Endometrial microvascular endothelial cells (primary cell): ENCODE results near the gene MGLL. TPM values are rescaled to one million over a fixed set of nuclear protein-coding genes. Genes with fewer than 3 reads are reported as not detected.

Experiments used
- in situ Hi-C: cut with HindIII; loops from 2 replicates; pipeline ENCODE4 v1.10.0; 2017; ENCODE audit warnings: low sequenced_read_pairs, low pct_unique_long_range_greater_than_20kb; ENCODE audit errors: inconsistent ontology term
- total RNA-seq: library from RNA; depleted of rRNA; stranded (reverse); fragments of >200 nt; gene quantifications from one replicate; pipeline ENCODE4 v1.2.3, GENCODE V29; 2015; ENCODE audit errors: inconsistent ontology term

Gene MGLL
- total RNA-seq, 1 donor from 2014 or later = 138 TPM

- in situ Hi-C loops = no loop called here
Measured at GRCh38 chr3:127639173-127640041, 182.9 kb downstream of the MGLL start.

Other genes starting within 250 kb of the MGLL start
- 39.7 TPM for gene TPRA1, start 231.8 kb downstream of the MGLL start, total RNA-seq
- gene MCM2, start 224.1 kb downstream of the MGLL start, total RNA-seq = 102 TPM
- gene PODXL2, start 193.3 kb downstream of the MGLL start, total RNA-seq = 0.09 TPM
- gene ABTB1, start 149.6 kb downstream of the MGLL start, total RNA-seq = 6.4 TPM
- gene KBTBD12, start 92.7 kb upstream of the MGLL start, total RNA-seq = not detected
- 311 TPM for gene SEC61A1, start 229.9 kb upstream of the MGLL start, total RNA-seq